ENCODE data around the gene DSCAML1. TPM values are rescaled to one million over a fixed set of nuclear protein-coding genes. Genes with fewer than 3 reads are reported as not detected.
A peak's percentile ranks its signal among the peaks of the same experiment; 100 is the strongest.

DSCAML1 gene
- total and polyA plus RNA-seq, 10 of the 15 experiments (the other 5 are each of a cell fraction or from before 2014, with no cell fraction given), result 0.03 to 0.18 (median 0.06) TPM; not detected in 1

DNA sequence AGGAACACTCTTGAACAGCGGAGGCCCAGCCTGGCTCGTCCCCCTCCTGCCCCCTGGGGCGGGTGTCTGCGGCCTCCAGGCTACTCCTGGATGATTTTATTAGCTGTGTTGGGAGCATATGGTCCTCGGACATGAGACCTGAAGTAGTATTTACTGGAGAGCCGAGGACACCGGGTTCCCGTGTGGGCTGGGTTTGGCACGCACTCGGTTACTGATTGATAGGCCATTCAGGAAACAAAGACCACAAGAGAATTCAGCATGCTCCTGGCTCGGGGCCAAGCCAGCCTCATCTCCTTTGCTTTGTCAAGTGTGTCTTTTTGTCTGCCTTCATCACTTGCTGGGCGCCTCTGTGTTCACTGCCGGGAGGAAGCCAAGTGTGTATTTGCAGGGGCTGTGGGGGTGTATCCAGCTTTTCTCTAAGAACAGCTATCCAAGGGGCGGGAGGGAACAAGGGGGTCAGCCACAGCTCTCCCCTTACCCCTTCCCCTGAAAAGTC lies 17.8 kb upstream of the DSCAML1 start (continued):
- TF ChIP-seq, protein P1, sequence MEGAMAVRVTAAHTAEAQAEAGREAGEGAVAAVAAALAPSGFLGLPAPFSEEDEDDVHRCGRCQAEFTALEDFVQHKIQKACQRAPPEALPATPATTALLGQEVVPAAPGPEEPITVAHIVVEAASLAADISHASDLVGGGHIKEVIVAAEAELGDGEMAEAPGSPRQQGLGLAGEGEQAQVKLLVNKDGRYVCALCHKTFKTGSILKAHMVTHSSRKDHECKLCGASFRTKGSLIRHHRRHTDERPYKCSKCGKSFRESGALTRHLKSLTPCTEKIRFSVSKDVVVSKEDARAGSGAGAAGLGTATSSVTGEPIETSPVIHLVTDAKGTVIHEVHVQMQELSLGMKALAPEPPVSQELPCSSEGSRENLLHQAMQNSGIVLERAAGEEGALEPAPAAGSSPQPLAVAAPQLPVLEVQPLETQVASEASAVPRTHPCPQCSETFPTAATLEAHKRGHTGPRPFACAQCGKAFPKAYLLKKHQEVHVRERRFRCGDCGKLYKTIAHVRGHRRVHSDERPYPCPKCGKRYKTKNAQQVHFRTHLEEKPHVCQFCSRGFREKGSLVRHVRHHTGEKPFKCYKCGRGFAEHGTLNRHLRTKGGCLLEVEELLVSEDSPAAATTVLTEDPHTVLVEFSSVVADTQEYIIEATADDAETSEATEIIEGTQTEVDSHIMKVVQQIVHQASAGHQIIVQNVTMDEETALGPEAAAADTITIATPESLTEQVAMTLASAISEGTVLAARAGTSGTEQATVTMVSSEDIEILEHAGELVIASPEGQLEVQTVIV (IDR thresholded peaks at IDR 0.05; ENCODE audit: borderline replicate concordance, partially characterized antibody), result no peak
- TF ChIP-seq HDAC2 (IDR thresholded peaks at IDR 0.05) (no peak), ZNF207 (IDR thresholded peaks at IDR 0.05; ENCODE audit: borderline replicate concordance) (0 out of 2 replicates have a peak, but pooled peaks have one; percentile 53), MTA2 (IDR thresholded peaks at IDR 0.05; ENCODE audit: low read depth) (peak; percentile 85), BHLHE40 (IDR thresholded peaks at IDR 0.05; ENCODE audit: borderline replicate concordance in 1 of 2, low read depth in 2 of 2, low read length in 1 of 2) (peak; percentile 95), SMAD1 (IDR thresholded peaks at IDR 0.05; ENCODE audit: low read depth, partially characterized antibody) (peak; percentile 100), ESRRA (IDR thresholded peaks at IDR 0.05; ENCODE audit: low read length) (no peak), YY1 (IDR thresholded peaks at IDR 0.05; ENCODE audit: low read depth, low read length) (peak; percentile 40; the same call in 1 of the 2 replicates), RCOR1 (conservative IDR thresholded peaks at IDR 0.05; ENCODE audit: low read depth, low read length) (no peak), CBX3 (IDR thresholded peaks at IDR 0.05; ENCODE audit: borderline replicate concordance, low read depth) (no peak), ATF2 (IDR thresholded peaks at IDR 0.05; ENCODE audit: low read length) (peak; percentile 56; the same call in 1 of the 2 replicates), NFYB (IDR thresholded peaks at IDR 0.05; ENCODE audit: insufficient read depth, low read depth, low read length) (no peak), CHD2 (IDR thresholded peaks at IDR 0.05; ENCODE audit: borderline replicate concordance, low read depth, low read length) (peak; percentile 71), EZH2 (IDR thresholded peaks at IDR 0.05; ENCODE audit: borderline replicate concordance, control insufficient read depth, low read depth, low read length) (no peak), TCF7 (IDR thresholded peaks at IDR 0.05; ENCODE audit: borderline replicate concordance) (0 out of 2 replicates have a peak, but pooled peaks have one; percentile 44), STAT1 (conservative IDR thresholded peaks at IDR 0.05) (no peak), BCL11A (IDR thresholded peaks at IDR 0.05; ENCODE audit: low read depth, low read length) (peak; percentile 92)
- TF ChIP-seq, protein P2, sequence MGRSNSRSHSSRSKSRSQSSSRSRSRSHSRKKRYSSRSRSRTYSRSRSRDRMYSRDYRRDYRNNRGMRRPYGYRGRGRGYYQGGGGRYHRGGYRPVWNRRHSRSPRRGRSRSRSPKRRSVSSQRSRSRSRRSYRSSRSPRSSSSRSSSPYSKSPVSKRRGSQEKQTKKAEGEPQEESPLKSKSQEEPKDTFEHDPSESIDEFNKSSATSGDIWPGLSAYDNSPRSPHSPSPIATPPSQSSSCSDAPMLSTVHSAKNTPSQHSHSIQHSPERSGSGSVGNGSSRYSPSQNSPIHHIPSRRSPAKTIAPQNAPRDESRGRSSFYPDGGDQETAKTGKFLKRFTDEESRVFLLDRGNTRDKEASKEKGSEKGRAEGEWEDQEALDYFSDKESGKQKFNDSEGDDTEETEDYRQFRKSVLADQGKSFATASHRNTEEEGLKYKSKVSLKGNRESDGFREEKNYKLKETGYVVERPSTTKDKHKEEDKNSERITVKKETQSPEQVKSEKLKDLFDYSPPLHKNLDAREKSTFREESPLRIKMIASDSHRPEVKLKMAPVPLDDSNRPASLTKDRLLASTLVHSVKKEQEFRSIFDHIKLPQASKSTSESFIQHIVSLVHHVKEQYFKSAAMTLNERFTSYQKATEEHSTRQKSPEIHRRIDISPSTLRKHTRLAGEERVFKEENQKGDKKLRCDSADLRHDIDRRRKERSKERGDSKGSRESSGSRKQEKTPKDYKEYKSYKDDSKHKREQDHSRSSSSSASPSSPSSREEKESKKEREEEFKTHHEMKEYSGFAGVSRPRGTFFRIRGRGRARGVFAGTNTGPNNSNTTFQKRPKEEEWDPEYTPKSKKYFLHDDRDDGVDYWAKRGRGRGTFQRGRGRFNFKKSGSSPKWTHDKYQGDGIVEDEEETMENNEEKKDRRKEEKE (IDR thresholded peaks at IDR 0.05), result no peak
- TF ChIP-seq, protein P3, sequence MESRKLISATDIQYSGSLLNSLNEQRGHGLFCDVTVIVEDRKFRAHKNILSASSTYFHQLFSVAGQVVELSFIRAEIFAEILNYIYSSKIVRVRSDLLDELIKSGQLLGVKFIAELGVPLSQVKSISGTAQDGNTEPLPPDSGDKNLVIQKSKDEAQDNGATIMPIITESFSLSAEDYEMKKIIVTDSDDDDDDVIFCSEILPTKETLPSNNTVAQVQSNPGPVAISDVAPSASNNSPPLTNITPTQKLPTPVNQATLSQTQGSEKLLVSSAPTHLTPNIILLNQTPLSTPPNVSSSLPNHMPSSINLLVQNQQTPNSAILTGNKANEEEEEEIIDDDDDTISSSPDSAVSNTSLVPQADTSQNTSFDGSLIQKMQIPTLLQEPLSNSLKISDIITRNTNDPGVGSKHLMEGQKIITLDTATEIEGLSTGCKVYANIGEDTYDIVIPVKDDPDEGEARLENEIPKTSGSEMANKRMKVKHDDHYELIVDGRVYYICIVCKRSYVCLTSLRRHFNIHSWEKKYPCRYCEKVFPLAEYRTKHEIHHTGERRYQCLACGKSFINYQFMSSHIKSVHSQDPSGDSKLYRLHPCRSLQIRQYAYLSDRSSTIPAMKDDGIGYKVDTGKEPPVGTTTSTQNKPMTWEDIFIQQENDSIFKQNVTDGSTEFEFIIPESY (IDR thresholded peaks at IDR 0.05), result no peak
- TF ChIP-seq, protein P4, sequence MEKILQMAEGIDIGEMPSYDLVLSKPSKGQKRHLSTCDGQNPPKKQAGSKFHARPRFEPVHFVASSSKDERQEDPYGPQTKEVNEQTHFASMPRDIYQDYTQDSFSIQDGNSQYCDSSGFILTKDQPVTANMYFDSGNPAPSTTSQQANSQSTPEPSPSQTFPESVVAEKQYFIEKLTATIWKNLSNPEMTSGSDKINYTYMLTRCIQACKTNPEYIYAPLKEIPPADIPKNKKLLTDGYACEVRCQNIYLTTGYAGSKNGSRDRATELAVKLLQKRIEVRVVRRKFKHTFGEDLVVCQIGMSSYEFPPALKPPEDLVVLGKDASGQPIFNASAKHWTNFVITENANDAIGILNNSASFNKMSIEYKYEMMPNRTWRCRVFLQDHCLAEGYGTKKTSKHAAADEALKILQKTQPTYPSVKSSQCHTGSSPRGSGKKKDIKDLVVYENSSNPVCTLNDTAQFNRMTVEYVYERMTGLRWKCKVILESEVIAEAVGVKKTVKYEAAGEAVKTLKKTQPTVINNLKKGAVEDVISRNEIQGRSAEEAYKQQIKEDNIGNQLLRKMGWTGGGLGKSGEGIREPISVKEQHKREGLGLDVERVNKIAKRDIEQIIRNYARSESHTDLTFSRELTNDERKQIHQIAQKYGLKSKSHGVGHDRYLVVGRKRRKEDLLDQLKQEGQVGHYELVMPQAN (conservative IDR thresholded peaks at IDR 0.05), result no peak; the same call in 1 of the 2 replicates

Data from GM12878 (cell line).